GM12874 (cell line): ENCODE results near the gene RUNX1.

ENCODE experiments used
- CTCF ChIP-seq: IDR thresholded peaks from 2 replicates; pipeline ENCODE4 v1.5.1; 2011; ENCODE audit warnings: low read depth, mild to moderate bottlenecking, control low read depth, low read length, moderate library complexity; ENCODE audit not compliant: insufficient read depth

The RUNX1 gene

GRCh38 chr21:34932233-34932632, 116.9 kb downstream of the RUNX1 start:
- TF ChIP-seq CTCF: no peak

GRCh38 chr21:34930971-34931370, 118.1 kb downstream of the RUNX1 start:
- TF ChIP-seq CTCF: no peak

GRCh38 chr21:34928637-34929036, 120.5 kb downstream of the RUNX1 start:
- TF ChIP-seq CTCF: no peak

- no peak for TF ChIP-seq CTCF
Measured at GRCh38 chr21:34927992-34928391, 121.1 kb downstream of the RUNX1 start.

- TF ChIP-seq CTCF: no peak
Measured at GRCh38 chr21:34926803-34927467, 122.2 kb downstream of the RUNX1 start.

- no peak for TF ChIP-seq CTCF
Measured at GRCh38 chr21:34925597-34925996, 123.5 kb downstream of the RUNX1 start.

- no peak for TF ChIP-seq CTCF
Measured at GRCh38 chr21:34924771-34925419, 124.2 kb downstream of the RUNX1 start.
